Transverse colon (tissue), 4 donors: ENCODE measurements around the gene LCT. TPM values are rescaled to one million over a fixed set of nuclear protein-coding genes. Genes with fewer than 3 reads are reported as not detected.

Experiments used
- DNase-seq: peaks from one replicate; pipeline ENCODE4 v3.0.0-alpha.2; 2019
- H3K27ac ChIP-seq, 4 donors: fragments of 200-600 bp; sonication (generic); 2 replicates each; pipeline ENCODE4 v1.5.1; 2016 to 2018; ENCODE audit warnings: inconsistent platforms in 4 of 4
- H3K27me3 ChIP-seq: fragments of 200-600 bp; sonication (generic); 2 replicates; pipeline ENCODE4 v1.5.1; 2017; ENCODE audit warnings: inconsistent platforms
- H3K36me3 ChIP-seq, 4 donors: fragments of 200-600 bp; sonication (generic); 2 replicates each; pipeline ENCODE4 v1.5.1; 2017 to 2019; ENCODE audit warnings: inconsistent platforms in 4 of 4
- H3K4me1 ChIP-seq, 4 donors: fragments of 200-600 bp; sonication (generic); 2 replicates each; pipeline ENCODE4 v1.5.1; 2017 to 2020; ENCODE audit warnings: inconsistent platforms in 4 of 4
- H3K4me3 ChIP-seq, 4 donors: fragments of 200-600 bp; sonication (generic); 1 replicate in 1 of 4; 2 replicates in 3 of 4; pipeline versions ENCODE4 v1.5.1 to v1.6.1; 2017 to 2019; ENCODE audit warnings: inconsistent platforms in 4 of 4
- H3K9me3 ChIP-seq, 2 donors: fragments of 200-600 bp; sonication (generic); 2 replicates each; pipeline ENCODE4 v1.5.1; 2017 to 2019; ENCODE audit warnings: inconsistent platforms in 2 of 2
- EP300 ChIP-seq: sonication (generic); formaldehyde crosslinking; IDR thresholded peaks from one replicate; pipeline ENCODE4 v1.6.1; 2017; ENCODE audit warnings: antibody characterized with exemption, low read depth
- POLR2A ChIP-seq: fragments of 450-650 bp; IDR thresholded peaks from one replicate; pipeline ENCODE4 v1.6.1; 2016; ENCODE audit warnings: antibody characterized with exemption, mild to moderate bottlenecking, moderate library complexity
- POLR2AphosphoS5 ChIP-seq, 3 donors: sonication (generic); formaldehyde crosslinking; IDR thresholded peaks; one replicate each; pipeline ENCODE4 v1.6.1; 2016; ENCODE audit warnings: antibody characterized with exemption in 3 of 3
- WGBS, 2 donors: methylation state at CpG; one replicate each; pipeline ENCODE4 v1.1.5; 2018; ENCODE audit warnings: low coverage in 1 of 2; 5-methylcytosine and 5-hydroxymethylcytosine counted together
- in situ Hi-C, 4 donors: fragments of 200-750 bp; cut with MboI; loops; one replicate each; pipeline versions ENCODE4 v1.15.0 to v1.15.1; 2017; ENCODE audit warnings: low sequenced_read_pairs in 3 of 4, low pct_ligation_motif_present in 1 of 4, low pct_unique_long_range_greater_than_20kb in 1 of 4
- intact Hi-C: fragments of 100-400 bp; cut with DNase I; formaldehyde crosslinking; loops from one replicate; pipeline ENCODE4 v1.15.1; 2023; ENCODE audit warnings: low total_unique reads
- total RNA-seq, 4 donors: library from RNA; depleted of rRNA; stranded (reverse); fragments of >200 nt; gene quantifications; one replicate each; pipeline ENCODE4 v1.1.0, GENCODE V29; 2016
- TF ChIP-seq, protein P1 (sequence below), 5 experiments: fragments of 200-600 bp in 3 of 5; fragments of 450-650 bp in 2 of 5; sonication (generic) in 3 of 5; IDR thresholded peaks; 1 replicate in 2 of 5; 2 replicates in 3 of 5; pipeline ENCODE4 v1.5.1; 2016 to 2017; ENCODE audit warnings: antibody characterized with exemption in 5 of 5, inconsistent platforms in 3 of 5, mild to moderate bottlenecking in 2 of 5, moderate library complexity in 1 of 5

Gene LCT
- total RNA-seq, 4 donors from 2014 or later, result 0.32 TPM; not detected in 3

- Histone ChIP-seq H3K4me1 (no peaks in the 10 kb centered on the region), H3K27me3 (no peaks in the 10 kb centered on the region), H3K27ac (no peak overlapping the region), H3K36me3 (peaks cover 0 to 93% (median 46%) of the 10 kb centered on the region in 4 donors), H3K9me3 (no peaks in the 10 kb centered on the region), H3K4me3 (no peak overlapping the region)
- TF ChIP-seq EP300, result no peak
- TF ChIP-seq, protein P1, sequence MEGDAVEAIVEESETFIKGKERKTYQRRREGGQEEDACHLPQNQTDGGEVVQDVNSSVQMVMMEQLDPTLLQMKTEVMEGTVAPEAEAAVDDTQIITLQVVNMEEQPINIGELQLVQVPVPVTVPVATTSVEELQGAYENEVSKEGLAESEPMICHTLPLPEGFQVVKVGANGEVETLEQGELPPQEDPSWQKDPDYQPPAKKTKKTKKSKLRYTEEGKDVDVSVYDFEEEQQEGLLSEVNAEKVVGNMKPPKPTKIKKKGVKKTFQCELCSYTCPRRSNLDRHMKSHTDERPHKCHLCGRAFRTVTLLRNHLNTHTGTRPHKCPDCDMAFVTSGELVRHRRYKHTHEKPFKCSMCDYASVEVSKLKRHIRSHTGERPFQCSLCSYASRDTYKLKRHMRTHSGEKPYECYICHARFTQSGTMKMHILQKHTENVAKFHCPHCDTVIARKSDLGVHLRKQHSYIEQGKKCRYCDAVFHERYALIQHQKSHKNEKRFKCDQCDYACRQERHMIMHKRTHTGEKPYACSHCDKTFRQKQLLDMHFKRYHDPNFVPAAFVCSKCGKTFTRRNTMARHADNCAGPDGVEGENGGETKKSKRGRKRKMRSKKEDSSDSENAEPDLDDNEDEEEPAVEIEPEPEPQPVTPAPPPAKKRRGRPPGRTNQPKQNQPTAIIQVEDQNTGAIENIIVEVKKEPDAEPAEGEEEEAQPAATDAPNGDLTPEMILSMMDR (IDR thresholded peaks at IDR 0.05), result no peak
- no peak for TF ChIP-seq POLR2AphosphoS5 (IDR thresholded peaks at IDR 0.05)
- TF ChIP-seq POLR2A, result no peak
- no peak for DNase-seq
- intact Hi-C loops (no loop called here), in situ Hi-C loops (no loop called here)
Measured at GRCh38 chr2:135773917-135774316, 63.1 kb downstream of the LCT start.

DNA sequence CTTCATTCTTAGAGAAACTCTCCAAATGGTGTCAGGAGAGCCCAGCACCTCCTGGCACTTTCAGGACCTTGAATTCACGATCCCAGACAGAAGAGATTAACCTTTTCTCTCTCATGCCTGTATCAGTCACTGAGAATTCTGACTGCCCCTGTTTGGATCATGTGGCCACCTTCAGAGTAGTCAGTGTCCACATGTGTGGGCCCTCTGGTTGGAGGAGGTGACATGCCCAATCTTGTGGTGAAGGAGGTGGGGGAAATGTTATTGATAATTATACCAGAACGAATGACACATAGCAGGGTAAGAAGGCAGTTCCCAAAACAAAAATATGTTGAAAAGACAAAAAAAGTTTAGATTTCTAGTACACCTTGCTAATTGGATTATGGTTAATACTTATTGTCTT is 63.7 kb downstream of the LCT start:
- H3K27ac ChIP-seq, result no peak overlapping the region
- in situ Hi-C loops (no loop called here), intact Hi-C loops (no loop called here)
- H3K27me3 ChIP-seq, result no peaks in the 10 kb centered on the region
- DNase-seq, result no peak
- TF ChIP-seq EP300, result no peak
- no peak overlapping the region for H3K4me3 ChIP-seq
- WGBS, 2 donors, result 87 to 100% methylated on average over 2 of the region's 2 CpGs
- H3K36me3 ChIP-seq, result peaks cover 0 to 89% (median 46%) of the 10 kb centered on the region in 4 donors
- no peaks in the 10 kb centered on the region for H3K4me1 ChIP-seq
- no peaks in the 10 kb centered on the region for H3K9me3 ChIP-seq

GRCh38 chr2:135768863-135769262 is 68.1 kb downstream of the LCT start:
- Histone ChIP-seq H3K27me3 (no peaks in the 10 kb centered on the region), H3K4me1 (no peaks in the 10 kb centered on the region), H3K9me3 (no peaks in the 10 kb centered on the region), H3K4me3 (no peak overlapping the region), H3K36me3 (peaks cover 0 to 86% (median 37%) of the 10 kb centered on the region in 4 donors), H3K27ac (no peak overlapping the region)
- 99 to 100% methylated on average over 5 to 8 of the region's 8 CpGs for WGBS, 2 donors
- intact Hi-C loops (no loop called here), in situ Hi-C loops (no loop called here)
- TF ChIP-seq POLR2AphosphoS5 (IDR thresholded peaks at IDR 0.05), result no peak
- TF ChIP-seq POLR2A, result no peak
- no peak for TF ChIP-seq EP300
- TF ChIP-seq, protein P1 (IDR thresholded peaks at IDR 0.05), result no peak
- no peak for DNase-seq

DNA sequence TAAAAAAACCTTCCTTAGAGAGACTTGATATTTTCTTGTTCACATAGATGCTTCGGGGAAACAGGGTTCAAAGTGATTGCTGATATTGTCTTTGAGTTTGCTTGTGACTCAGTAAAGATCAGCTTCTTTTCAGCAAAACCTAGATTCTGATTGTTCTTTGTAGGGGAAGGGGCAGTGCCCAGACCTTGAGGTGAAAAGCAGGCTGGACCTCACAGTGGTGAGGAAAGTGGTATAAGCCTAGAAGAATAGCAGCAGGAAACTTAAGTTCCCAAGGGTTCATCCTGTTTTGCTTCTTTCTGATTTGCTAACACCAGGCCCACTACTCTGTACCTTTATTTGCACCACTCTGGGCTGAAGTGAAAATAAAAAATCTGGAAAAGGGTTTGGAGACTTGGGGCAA is 74.5 kb downstream of the LCT start:
- intact Hi-C loops, result no loop called here
- Histone ChIP-seq H3K36me3 (peaks cover 0 to 85% (median 30%) of the 10 kb centered on the region in 4 donors), H3K4me3 (no peak overlapping the region), H3K27me3 (no peaks in the 10 kb centered on the region), H3K9me3 (no peaks in the 10 kb centered on the region), H3K4me1 (no peaks in the 10 kb centered on the region), H3K27ac (no peak overlapping the region)
- DNase-seq, result no peak
- TF ChIP-seq POLR2A, result no peak
- no peak for TF ChIP-seq EP300
- TF ChIP-seq, protein P1 (IDR thresholded peaks at IDR 0.05), result no peak
- no peak for TF ChIP-seq POLR2AphosphoS5 (IDR thresholded peaks at IDR 0.05)
- in situ Hi-C loops, result no loop called here
- 89 to 93% methylated on average over 1 of the region's 1 CpG for WGBS, 2 donors

GRCh38 chr2:135762022-135762421 is 75.0 kb downstream of the LCT start:
- Histone ChIP-seq H3K27me3 (no peaks in the 10 kb centered on the region), H3K4me3 (no peak overlapping the region), H3K9me3 (peaks cover 0 to 4% of the 10 kb centered on the region in 2 donors), H3K4me1 (no peaks in the 10 kb centered on the region), H3K27ac (no peak overlapping the region), H3K36me3 (peaks cover 0 to 85% (median 31%) of the 10 kb centered on the region in 4 donors)
- in situ Hi-C loops (no loop called here), intact Hi-C loops (no loop called here)
- DNase-seq, result no peak
- no peak for TF ChIP-seq POLR2AphosphoS5 (IDR thresholded peaks at IDR 0.05)
- TF ChIP-seq EP300, result no peak
- TF ChIP-seq, protein P1 (IDR thresholded peaks at IDR 0.05), result no peak
